Astrocyte of the spinal cord (primary cell): ENCODE data around the gene FXYD3.

ENCODE experiments used
- DNase-seq: peaks from one replicate; pipeline ENCODE4 v3.0.0; 2011; ENCODE audit warnings: low read depth, low spot score
- H3K4me3 ChIP-seq: 2 replicates; pipeline ENCODE4 v1.5.1; 2011; ENCODE audit warnings: low read depth, mild to moderate bottlenecking, low read length, moderate library complexity
- in situ Hi-C: cut with HindIII; loops from 2 replicates; pipeline ENCODE4 v1.10.0; 2017; ENCODE audit warnings: low sequenced_read_pairs
- TF ChIP-seq, protein P1 (sequence below): IDR thresholded peaks from 2 replicates; pipeline ENCODE4 v1.5.1; 2012; ENCODE audit warnings: low read depth, mild to moderate bottlenecking, low read length, inconsistent platforms

Gene FXYD3

DNA sequence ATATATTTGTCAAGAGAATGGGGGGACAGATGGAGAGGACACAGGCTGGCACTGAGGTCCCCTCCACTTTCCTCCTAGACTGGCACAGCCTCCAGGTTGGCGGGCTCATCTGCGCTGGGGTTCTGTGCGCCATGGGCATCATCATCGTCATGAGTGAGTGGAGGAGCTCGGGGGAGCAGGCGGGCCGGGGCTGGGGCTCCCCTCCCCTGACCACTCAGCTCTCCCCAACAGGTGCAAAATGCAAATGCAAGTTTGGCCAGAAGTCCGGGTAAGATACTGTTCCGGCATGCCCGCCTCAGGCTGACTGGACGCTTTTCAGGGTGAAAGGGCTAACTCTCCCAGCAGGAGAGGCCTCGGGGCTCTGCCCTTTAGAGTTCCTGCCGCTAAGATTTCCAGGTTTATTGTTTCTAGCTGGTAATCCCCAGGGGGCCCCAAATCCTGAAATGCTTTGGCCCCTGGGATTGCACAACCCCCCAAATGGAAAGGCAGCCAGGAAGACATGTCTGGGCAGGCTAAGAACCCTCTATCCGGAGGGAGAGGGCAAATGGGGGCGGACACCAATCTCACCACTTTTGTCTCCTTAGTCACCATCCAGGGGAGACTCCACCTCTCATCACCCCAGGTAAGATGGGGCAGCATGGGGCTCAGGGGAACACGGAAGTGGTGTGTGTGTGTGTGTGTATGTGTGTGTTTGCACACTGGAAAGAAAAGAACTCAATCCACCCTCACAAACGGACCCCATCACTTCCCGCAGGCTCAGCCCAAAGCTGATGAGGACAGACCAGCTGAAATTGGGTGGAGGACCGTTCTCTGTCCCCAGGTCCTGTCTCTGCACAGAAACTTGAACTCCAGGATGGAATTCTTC lies 7.3 kb downstream of the FXYD3 start:
- DNase-seq, result no peak
- H3K4me3 ChIP-seq, result no peak overlapping the region
- TF ChIP-seq, protein P1, sequence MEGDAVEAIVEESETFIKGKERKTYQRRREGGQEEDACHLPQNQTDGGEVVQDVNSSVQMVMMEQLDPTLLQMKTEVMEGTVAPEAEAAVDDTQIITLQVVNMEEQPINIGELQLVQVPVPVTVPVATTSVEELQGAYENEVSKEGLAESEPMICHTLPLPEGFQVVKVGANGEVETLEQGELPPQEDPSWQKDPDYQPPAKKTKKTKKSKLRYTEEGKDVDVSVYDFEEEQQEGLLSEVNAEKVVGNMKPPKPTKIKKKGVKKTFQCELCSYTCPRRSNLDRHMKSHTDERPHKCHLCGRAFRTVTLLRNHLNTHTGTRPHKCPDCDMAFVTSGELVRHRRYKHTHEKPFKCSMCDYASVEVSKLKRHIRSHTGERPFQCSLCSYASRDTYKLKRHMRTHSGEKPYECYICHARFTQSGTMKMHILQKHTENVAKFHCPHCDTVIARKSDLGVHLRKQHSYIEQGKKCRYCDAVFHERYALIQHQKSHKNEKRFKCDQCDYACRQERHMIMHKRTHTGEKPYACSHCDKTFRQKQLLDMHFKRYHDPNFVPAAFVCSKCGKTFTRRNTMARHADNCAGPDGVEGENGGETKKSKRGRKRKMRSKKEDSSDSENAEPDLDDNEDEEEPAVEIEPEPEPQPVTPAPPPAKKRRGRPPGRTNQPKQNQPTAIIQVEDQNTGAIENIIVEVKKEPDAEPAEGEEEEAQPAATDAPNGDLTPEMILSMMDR, result no peak
- in situ Hi-C loops, result no loop called here

DNA sequence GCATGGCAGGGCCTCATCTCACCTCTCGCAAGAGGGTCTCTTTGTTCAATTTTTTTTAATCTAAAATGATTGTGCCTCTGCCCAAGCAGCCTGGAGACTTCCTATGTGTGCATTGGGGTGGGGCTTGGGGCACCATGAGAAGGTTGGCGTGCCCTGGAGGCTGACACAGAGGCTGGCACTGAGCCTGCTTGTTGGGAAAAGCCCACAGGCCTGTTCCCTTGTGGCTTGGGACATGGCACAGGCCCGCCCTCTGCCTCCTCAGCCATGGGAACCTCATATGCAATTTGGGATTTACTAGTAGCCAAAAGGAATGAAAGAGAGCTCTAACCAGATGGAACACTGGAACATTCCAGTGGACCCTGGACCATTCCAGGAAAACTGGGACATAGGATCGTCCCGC lies 8.0 kb downstream of the FXYD3 start:
- in situ Hi-C loops, result no loop called here

DNA sequence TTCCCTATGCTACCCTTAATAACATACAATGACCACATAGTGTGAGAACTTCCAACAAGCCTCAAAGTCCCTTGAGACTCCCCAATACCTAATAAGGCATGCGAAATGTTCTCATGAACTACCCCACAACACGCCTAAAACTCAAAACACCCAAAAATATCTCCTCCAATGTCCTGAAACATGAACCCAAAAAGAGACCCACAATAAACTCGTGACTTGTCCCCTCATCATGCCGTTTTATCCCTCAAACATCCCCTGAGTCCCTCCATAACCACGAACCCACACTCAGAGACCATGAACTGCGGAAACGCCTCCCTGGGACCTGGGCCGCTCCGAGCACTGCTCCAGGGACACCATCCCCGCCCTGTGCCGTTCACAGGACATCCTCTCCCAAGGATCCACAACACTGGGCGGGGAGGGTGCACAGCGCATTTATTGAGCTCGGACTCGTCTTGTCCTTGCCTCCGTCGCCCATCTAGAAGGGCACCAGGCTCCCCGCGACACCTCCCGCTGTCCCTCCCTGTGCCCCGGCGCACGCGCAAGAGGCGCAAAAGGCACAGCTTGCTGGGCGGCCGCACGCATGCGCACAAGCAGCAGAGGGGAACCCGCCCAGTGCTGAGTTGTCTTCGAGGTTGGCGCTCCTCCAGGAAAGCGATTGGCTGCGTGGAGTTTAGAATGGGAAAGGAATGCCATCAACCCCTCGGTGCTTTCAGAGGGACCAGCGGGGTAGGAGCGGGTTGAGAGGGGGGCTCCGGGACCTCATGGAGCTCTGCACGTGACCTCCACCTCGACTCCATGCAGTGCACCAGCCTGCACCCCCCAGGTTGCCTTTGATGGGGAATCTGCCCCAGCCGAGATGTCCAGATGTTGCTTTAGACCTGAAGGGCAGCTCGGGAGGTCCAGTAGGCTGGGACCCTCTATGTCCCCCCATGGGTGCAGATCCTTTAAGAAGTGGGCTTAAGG lies 8.8 kb downstream of the FXYD3 start:
- in situ Hi-C loops, result no loop called here
- peak; percentile 88 for DNase-seq
- TF ChIP-seq, protein P1, result no peak
- peak overlapping the region; percentile 62 for H3K4me3 ChIP-seq

More for the DNA sequence above, 8.0 kb downstream of the FXYD3 start:
- TF ChIP-seq, protein P1, result no peak
- no peak overlapping the region for H3K4me3 ChIP-seq
- no peak for DNase-seq

DNA sequence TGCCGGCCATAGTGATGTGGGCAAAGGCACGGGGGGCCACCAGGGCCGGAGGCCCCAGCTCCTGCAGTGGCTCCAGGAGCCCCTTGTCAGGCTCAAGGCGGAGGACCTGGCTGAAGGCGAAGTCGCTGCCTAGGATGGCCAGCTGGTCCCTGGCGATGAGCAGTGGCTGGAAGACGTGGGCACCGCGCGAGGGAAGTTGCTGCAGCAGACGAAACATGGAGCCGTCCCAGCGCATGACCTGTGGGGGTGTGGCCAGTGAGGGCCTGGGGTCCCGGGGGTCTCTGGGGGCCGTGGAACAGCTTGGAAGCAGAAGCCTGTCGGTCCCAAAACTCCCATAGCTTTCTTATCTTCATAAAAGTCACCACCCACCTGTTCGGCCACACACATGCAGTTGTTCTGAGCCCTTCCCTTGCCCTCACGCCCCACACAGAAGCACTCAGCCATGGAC lies 9.7 kb downstream of the FXYD3 start:
- in situ Hi-C loops, result no loop called here
- H3K4me3 ChIP-seq, result no peak overlapping the region
- TF ChIP-seq, protein P1, result no peak
- no peak for DNase-seq

DNA sequence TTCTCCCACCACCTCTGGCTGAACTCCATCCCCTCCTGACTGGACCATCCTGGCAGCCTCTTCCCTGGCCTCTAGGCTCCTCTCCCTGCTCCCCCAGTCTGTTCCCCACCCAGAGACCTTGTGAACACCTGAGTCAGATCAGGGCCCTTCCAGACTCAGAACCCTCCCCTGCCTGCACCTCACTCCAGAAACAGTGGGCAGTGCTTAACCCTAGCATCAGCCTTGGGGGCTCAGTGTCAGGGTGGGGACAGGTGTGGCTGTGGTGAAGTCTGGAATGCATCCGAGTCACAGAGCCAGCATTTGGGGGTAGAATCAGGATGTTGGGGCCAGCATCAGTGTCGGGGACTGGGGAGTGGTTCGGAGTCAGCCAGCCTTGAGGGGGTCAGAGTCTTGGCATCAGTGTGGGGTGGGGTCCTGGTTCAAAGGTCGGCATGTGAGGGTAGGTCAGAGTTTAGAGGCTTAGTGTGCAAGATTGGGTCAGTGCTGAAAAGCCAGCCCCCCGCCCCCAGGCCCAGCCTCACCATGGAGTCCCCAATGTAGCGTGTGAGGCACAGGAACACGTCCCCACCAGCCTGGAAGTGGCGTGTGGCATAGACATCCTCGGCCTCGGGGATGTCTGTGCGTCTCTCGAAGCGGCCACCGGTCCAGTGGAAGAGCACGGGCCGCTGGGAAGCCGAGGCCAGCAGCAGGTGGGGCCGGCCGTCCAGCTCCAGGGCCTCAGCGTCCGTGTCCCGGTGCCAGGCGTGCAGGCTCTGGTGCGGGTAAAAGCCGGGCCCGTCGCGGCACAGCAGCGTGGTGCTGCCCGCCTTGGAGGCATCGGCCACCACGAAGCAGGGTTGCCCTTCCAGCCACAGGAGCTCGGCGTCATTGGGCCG lies 10.4 kb downstream of the FXYD3 start:
- TF ChIP-seq, protein P1, result no peak

DNA sequence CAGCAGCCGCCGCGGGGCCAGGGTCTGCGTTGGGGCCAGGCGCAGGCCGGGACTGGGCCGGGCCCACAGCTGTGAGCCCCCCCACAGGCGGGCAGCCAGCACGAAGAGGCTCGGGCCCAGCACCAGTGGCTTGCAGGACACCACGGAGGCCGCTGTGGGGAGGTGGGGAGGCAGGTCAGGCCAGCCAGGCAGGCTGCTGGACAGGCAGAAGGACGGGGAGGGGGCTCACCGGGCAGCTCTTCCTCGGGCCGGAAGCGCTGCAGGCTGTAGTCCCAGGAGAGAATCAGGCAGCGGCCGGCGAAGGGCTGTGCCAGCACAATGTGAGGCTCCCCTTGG lies 11.0 kb downstream of the FXYD3 start:
- DNase-seq, result no peak
- H3K4me3 ChIP-seq, result no peak overlapping the region
- TF ChIP-seq, protein P1, result no peak
- in situ Hi-C loops, result no loop called here

More for the DNA sequence above, 10.4 kb downstream of the FXYD3 start:
- in situ Hi-C loops, result no loop called here
- no peak for DNase-seq
- H3K4me3 ChIP-seq, result no peak overlapping the region
